ENCODE measurements around the gene CR1. TPM values are rescaled to one million over a fixed set of nuclear protein-coding genes. Genes with fewer than 3 reads are reported as not detected.

CR1 gene
- total RNA-seq, 6 experiments from 2014 or later: not detected

DNA sequence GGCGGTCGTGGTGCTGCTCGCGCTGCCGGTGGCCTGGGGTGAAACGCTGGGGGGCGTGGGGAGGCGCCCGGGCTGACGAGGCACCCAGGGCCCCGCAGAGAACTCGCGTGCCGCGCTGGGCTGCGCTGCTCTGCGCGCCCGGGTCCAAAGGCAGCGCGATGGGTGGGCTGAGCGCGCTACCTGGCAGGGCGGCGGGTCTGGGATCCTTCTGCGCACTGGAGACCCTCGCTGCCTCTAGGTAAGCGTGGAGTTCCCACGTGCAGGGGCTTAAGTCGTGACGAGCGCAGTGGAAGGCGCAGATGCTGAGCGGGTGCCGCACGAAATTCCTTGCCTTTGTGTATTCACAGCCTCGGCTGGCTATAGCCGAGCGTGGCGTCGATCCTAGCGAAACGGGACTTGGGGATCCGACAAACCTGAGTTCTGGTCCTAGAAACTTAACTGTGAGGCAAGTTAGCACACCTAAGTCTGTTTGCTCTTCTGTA lies 173.6 kb downstream of the CR1 start:
- H3K4me1 Mint-ChIP-seq (ENCODE audit: low read depth): peaks cover 12% of the 10 kb centered on the region
- DNase-seq: no peak
- peaks cover 21% of the 10 kb centered on the region for H3K27me3 Mint-ChIP-seq (ENCODE audit: insufficient read depth)
- no peak for TF ChIP-seq CTCF (IDR thresholded peaks at IDR 0.05)
- no peaks in the 10 kb centered on the region for H3K9me3 Mint-ChIP-seq
- no peak overlapping the region for H3K27ac Mint-ChIP-seq
- peak overlapping the region; percentile 38; the same call in 1 of the 2 replicates for H3K4me3 Mint-ChIP-seq
- no peaks in the 10 kb centered on the region for H3K36me3 Mint-ChIP-seq (ENCODE audit: low read depth)

DNA sequence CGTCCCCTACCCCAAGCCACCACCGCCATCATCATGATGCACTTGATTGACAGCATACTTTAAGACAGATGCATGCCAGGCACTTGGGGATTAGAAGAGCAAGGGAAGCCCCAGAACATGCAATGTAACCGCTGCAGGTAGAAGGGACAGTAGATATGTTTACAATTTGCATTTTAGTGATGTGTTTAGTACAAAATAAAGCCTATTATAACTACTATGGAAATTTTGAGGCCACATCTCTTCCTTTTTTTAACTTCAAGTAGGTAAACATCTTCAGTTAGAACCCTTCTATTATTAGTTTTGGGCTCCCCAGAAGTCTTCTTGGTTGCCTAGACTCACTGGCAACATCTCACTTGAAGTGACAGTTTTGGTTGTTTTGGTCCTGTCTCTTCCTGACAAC lies 174.2 kb downstream of the CR1 start:
- H3K36me3 Mint-ChIP-seq (ENCODE audit: low read depth): no peaks in the 10 kb centered on the region
- no peak overlapping the region; the same call in 1 of the 2 replicates for H3K4me3 Mint-ChIP-seq
- H3K9me3 Mint-ChIP-seq: no peaks in the 10 kb centered on the region
- DNase-seq: no peak
- peaks cover 15% of the 10 kb centered on the region for H3K4me1 Mint-ChIP-seq (ENCODE audit: low read depth)
- peaks cover 21% of the 10 kb centered on the region for H3K27me3 Mint-ChIP-seq (ENCODE audit: insufficient read depth)
- no peak for TF ChIP-seq CTCF (IDR thresholded peaks at IDR 0.05)
- no peak overlapping the region for H3K27ac Mint-ChIP-seq

GRCh38 chr1:207670997-207671396 lies 175.0 kb downstream of the CR1 start:
- peaks cover 22% of the 10 kb centered on the region for H3K27me3 Mint-ChIP-seq (ENCODE audit: insufficient read depth)
- H3K4me3 Mint-ChIP-seq: no peak overlapping the region
- no peaks in the 10 kb centered on the region for H3K9me3 Mint-ChIP-seq
- TF ChIP-seq CTCF (IDR thresholded peaks at IDR 0.05): no peak
- no peak for DNase-seq
- peaks cover 18% of the 10 kb centered on the region for H3K4me1 Mint-ChIP-seq (ENCODE audit: low read depth)
- H3K27ac Mint-ChIP-seq: no peak overlapping the region
- H3K36me3 Mint-ChIP-seq (ENCODE audit: low read depth): no peaks in the 10 kb centered on the region

DNA sequence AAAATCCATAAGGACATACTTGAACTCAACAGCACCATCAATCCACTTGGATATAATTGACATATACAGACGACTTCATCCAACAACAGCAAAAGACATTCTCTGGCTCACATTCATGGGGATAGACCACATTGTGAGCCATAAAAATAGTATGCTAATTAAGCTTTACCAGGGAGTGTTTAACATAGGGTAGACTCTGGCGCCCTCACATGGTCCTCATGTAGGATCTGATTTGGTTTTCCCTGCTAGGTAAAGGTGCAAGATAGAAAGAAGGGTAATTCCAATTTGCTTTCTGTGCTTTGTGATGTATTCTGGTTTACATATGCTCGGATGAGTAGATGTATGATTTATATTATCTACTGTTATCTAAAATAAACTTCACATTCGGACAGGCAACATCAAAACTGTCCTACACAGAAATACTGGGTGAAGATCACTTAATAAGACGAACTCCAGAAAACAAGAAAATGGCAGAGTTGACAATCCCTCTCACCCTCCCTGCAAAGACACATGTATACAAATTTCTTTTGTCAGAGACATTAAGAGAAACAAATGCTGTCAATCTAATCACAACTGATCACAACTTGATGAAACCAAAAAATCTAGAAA lies 176.7 kb downstream of the CR1 start:
- Mint-ChIP-seq H3K27me3 (ENCODE audit: insufficient read depth) (peaks cover 21% of the 10 kb centered on the region), H3K36me3 (ENCODE audit: low read depth) (no peaks in the 10 kb centered on the region), H3K4me3 (no peak overlapping the region), H3K27ac (no peak overlapping the region), H3K9me3 (no peaks in the 10 kb centered on the region), H3K4me1 (ENCODE audit: low read depth) (peaks cover 18% of the 10 kb centered on the region)
- peak; percentile 77 for TF ChIP-seq CTCF (IDR thresholded peaks at IDR 0.05)
- peak; percentile 56 for DNase-seq

DNA sequence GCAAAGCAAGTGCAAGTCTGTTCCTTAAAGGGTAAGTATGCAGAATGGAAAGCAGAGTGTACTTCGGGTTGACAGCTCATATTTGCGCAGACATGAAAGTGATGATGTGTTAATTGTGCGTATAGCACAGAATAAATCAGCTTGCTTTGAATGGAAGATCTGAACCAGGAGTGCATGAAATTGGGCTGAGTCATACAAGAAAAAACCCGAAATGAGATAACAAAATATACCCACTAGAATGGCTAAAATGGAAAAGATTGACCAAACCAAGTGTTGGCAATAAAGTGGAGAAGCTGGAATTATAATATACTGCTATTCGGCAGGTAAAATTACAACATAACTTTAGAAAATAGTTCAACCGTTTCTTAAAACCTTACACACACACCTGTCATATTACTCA lies 177.4 kb downstream of the CR1 start:
- no peaks in the 10 kb centered on the region for H3K9me3 Mint-ChIP-seq
- TF ChIP-seq CTCF (IDR thresholded peaks at IDR 0.05): no peak
- H3K27me3 Mint-ChIP-seq (ENCODE audit: insufficient read depth): peaks cover 17% of the 10 kb centered on the region
- no peak overlapping the region for H3K27ac Mint-ChIP-seq
- no peaks in the 10 kb centered on the region for H3K36me3 Mint-ChIP-seq (ENCODE audit: low read depth)
- no peak overlapping the region for H3K4me3 Mint-ChIP-seq
- H3K4me1 Mint-ChIP-seq (ENCODE audit: low read depth): peaks cover 18% of the 10 kb centered on the region
- no peak for DNase-seq
